Bronchial epithelial cell (primary cell): ENCODE measurements around the gene CAMKK2. TPM values are rescaled to one million over a fixed set of nuclear protein-coding genes. Genes with fewer than 3 reads are reported as not detected.
A peak's percentile ranks its signal among the peaks of the same experiment; 100 is the strongest.

ENCODE experiments used
- DNase-seq: peaks from one replicate; pipeline ENCODE4 v3.0.0-alpha.2; 2010; ENCODE audit warnings: low read depth
- FAIRE-seq: peaks from 2 replicates; lab custom pipeline; 2011; peaks lifted over from hg19 to GRCh38; lab: Jason Lieb, UNC
- H3K27me3 ChIP-seq: 2 replicates; pipeline ENCODE4 v1.5.1; 2011; ENCODE audit warnings: low read length; ENCODE audit not compliant: control insufficient read depth, insufficient read depth
- H3K36me3 ChIP-seq: 2 replicates; pipeline ENCODE4 v1.5.1; 2011; ENCODE audit warnings: low read length; ENCODE audit not compliant: control insufficient read depth, insufficient read depth
- H3K4me3 ChIP-seq: 2 replicates; pipeline ENCODE4 v1.5.1; 2011; ENCODE audit warnings: mild to moderate bottlenecking, low read depth, low read length, control low read depth
- CTCF ChIP-seq: IDR thresholded peaks from 2 replicates; pipeline ENCODE4 v1.5.1; 2011; ENCODE audit warnings: mild to moderate bottlenecking, moderate library complexity, low read length, control low read depth, inconsistent platforms; ENCODE audit not compliant: insufficient read depth, severe bottlenecking
- total RNA-seq: library from RNA; depleted of rRNA; stranded (reverse); fragments of >200 nt; gene quantifications from 2 replicates; pipeline ENCODE4 v1.2.1, GENCODE V29; 2014

The CAMKK2 gene
- total RNA-seq, 1 donor from 2014 or later: 11.1 TPM

- no peak for FAIRE-seq
- TF ChIP-seq CTCF: no peak
Measured at GRCh38 chr12:121238086-121238485, 58.4 kb downstream of the CAMKK2 start.

GRCh38 chr12:121237415-121237814 is 59.1 kb downstream of the CAMKK2 start:
- no peak for DNase-seq
- H3K4me3 ChIP-seq: no peak overlapping the region
- TF ChIP-seq CTCF: no peak
- H3K27me3 ChIP-seq: no peaks in the 10 kb centered on the region
- no peak for FAIRE-seq
- peaks cover 7% of the 10 kb centered on the region for H3K36me3 ChIP-seq

More at GRCh38 chr12:121238086-121238485, 58.4 kb downstream of the CAMKK2 start:
- H3K27me3 ChIP-seq: no peaks in the 10 kb centered on the region
- H3K36me3 ChIP-seq: peaks cover 7% of the 10 kb centered on the region
- no peak for DNase-seq
- no peak overlapping the region for H3K4me3 ChIP-seq

GRCh38 chr12:121236776-121237175 is 59.7 kb downstream of the CAMKK2 start:
- no peak overlapping the region for H3K4me3 ChIP-seq
- TF ChIP-seq CTCF: no peak
- peaks cover 7% of the 10 kb centered on the region for H3K36me3 ChIP-seq
- DNase-seq: no peak
- FAIRE-seq: no peak
- H3K27me3 ChIP-seq: no peaks in the 10 kb centered on the region

GRCh38 chr12:121233628-121234020 is 62.9 kb downstream of the CAMKK2 start:
- Histone ChIP-seq H3K4me3 (no peak overlapping the region), H3K36me3 (peaks cover 3% of the 10 kb centered on the region), H3K27me3 (no peaks in the 10 kb centered on the region)
- no peak for TF ChIP-seq CTCF
- DNase-seq: no peak
- FAIRE-seq: no peak

- no peak for DNase-seq
- Histone ChIP-seq H3K36me3 (peaks cover under 1% of the 10 kb centered on the region), H3K4me3 (no peak overlapping the region), H3K27me3 (no peaks in the 10 kb centered on the region)
- no peak for TF ChIP-seq CTCF
- FAIRE-seq: peak; percentile 28
Measured at GRCh38 chr12:121232977-121233627, 63.4 kb downstream of the CAMKK2 start.

GRCh38 chr12:121232163-121232562 is 64.3 kb downstream of the CAMKK2 start:
- Histone ChIP-seq H3K36me3 (no peaks in the 10 kb centered on the region), H3K27me3 (no peaks in the 10 kb centered on the region), H3K4me3 (no peak overlapping the region)
- DNase-seq: no peak
- FAIRE-seq: no peak
- TF ChIP-seq CTCF: no peak
